Esophagus muscularis mucosa (tissue), 3 donors: Measurements from ENCODE around the gene DERA.

ENCODE experiments used
- POLR2A ChIP-seq: fragments of 450-650 bp; IDR thresholded peaks from one replicate; pipeline ENCODE4 v1.6.1; 2017; ENCODE audit warnings: antibody characterized with exemption, moderate library complexity, mild to moderate bottlenecking, low read depth
- TF ChIP-seq, protein P1 (sequence below), 3 experiments: fragments of 200-600 bp in 2 of 3; fragments of 450-650 bp in 1 of 3; sonication (generic) in 2 of 3; IDR thresholded peaks; one replicate each; pipeline ENCODE4 v1.5.1; 2017 to 2019; ENCODE audit warnings: antibody characterized with exemption in 3 of 3, mild to moderate bottlenecking in 2 of 3, moderate library complexity in 1 of 3

DNA sequence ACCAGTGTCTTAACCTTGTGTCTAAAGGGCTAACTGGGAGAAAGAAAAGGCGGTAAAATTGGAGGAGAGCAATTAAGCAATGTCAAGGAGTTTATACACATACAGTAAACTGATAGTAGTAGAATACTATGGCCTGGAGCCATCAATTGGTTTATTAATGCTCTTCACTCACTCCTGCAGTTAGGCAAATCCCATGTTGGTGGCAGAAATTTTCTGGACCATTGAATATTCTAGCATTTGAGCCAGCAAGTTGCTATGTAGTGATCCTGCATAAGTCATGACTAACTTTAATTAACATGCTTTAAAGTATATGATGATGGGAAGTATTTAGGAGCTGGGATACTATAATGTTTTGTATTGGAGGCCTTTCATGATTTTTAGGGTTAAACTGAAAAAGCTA is 14.3 kb upstream of the DERA start:
- TF ChIP-seq, protein P1, sequence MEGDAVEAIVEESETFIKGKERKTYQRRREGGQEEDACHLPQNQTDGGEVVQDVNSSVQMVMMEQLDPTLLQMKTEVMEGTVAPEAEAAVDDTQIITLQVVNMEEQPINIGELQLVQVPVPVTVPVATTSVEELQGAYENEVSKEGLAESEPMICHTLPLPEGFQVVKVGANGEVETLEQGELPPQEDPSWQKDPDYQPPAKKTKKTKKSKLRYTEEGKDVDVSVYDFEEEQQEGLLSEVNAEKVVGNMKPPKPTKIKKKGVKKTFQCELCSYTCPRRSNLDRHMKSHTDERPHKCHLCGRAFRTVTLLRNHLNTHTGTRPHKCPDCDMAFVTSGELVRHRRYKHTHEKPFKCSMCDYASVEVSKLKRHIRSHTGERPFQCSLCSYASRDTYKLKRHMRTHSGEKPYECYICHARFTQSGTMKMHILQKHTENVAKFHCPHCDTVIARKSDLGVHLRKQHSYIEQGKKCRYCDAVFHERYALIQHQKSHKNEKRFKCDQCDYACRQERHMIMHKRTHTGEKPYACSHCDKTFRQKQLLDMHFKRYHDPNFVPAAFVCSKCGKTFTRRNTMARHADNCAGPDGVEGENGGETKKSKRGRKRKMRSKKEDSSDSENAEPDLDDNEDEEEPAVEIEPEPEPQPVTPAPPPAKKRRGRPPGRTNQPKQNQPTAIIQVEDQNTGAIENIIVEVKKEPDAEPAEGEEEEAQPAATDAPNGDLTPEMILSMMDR (IDR thresholded peaks at IDR 0.05) = no peak
- no peak for TF ChIP-seq POLR2A
